Endometrial microvascular endothelial cells (primary cell): ENCODE results near the gene SPPL2A. TPM values are rescaled to one million over a fixed set of nuclear protein-coding genes. Genes with fewer than 3 reads are reported as not detected.
"Not testable (repeated sequence)": the region's sequence is repeated elsewhere in the genome, so short reads cannot be mapped to it uniquely, and the experiment has no call there.

ENCODE experiments used
- in situ Hi-C: cut with HindIII; loops from 2 replicates; pipeline ENCODE4 v1.10.0; 2017; ENCODE audit warnings: low sequenced_read_pairs, low pct_unique_long_range_greater_than_20kb; ENCODE audit errors: inconsistent ontology term
- total RNA-seq: library from RNA; depleted of rRNA; stranded (reverse); fragments of >200 nt; gene quantifications from one replicate; pipeline ENCODE4 v1.2.3, GENCODE V29; 2015; ENCODE audit errors: inconsistent ontology term

SPPL2A gene
- total RNA-seq, 1 donor from 2014 or later: 90.2 TPM

GRCh38 chr15:50702762-50703334 lies 62.7 kb downstream of the SPPL2A start:
- in situ Hi-C loops: no loop called here

- in situ Hi-C loops: no loop called here
Measured at GRCh38 chr15:50698101-50698500, 67.4 kb downstream of the SPPL2A start.

- in situ Hi-C loops: no loop called here
Measured at GRCh38 chr15:50697109-50697797, 68.3 kb downstream of the SPPL2A start.

- in situ Hi-C loops: not testable (repeated sequence)
Measured at GRCh38 chr15:50694634-50695165, 70.8 kb downstream of the SPPL2A start.

GRCh38 chr15:50687302-50687902 lies 78.1 kb downstream of the SPPL2A start:
- in situ Hi-C loops: no loop called here

GRCh38 chr15:50686469-50687301 lies 78.8 kb downstream of the SPPL2A start, which contains the start of gene TRPM7:
Gene TRPM7 (minus strand): TSS chr15:50686797. CDS start chr15:50686533, 264 bp downstream.
- in situ Hi-C loops: no loop called here

- in situ Hi-C loops: no loop called here
Measured at GRCh38 chr15:50685976-50686468, 79.5 kb downstream of the SPPL2A start.

- in situ Hi-C loops: no loop called here
Measured at GRCh38 chr15:50685191-50685975, 80.1 kb downstream of the SPPL2A start.

GRCh38 chr15:50681467-50681866 lies 84.0 kb downstream of the SPPL2A start:
- in situ Hi-C loops: no loop called here

- in situ Hi-C loops: no loop called here
Measured at GRCh38 chr15:50676799-50677483, 88.6 kb downstream of the SPPL2A start.

- in situ Hi-C loops: no loop called here
Measured at GRCh38 chr15:50675535-50676144, 89.9 kb downstream of the SPPL2A start.

GRCh38 chr15:50670115-50670514 lies 95.4 kb downstream of the SPPL2A start:
- in situ Hi-C loops: no loop called here

- in situ Hi-C loops: no loop called here
Measured at GRCh38 chr15:50669611-50670010, 95.9 kb downstream of the SPPL2A start.

GRCh38 chr15:50665938-50666337 lies 99.6 kb downstream of the SPPL2A start:
- in situ Hi-C loops: no loop called here

- in situ Hi-C loops: no loop called here
Measured at GRCh38 chr15:50655555-50655954, 110.0 kb downstream of the SPPL2A start.

GRCh38 chr15:50653156-50653743 lies 112.3 kb downstream of the SPPL2A start:
- in situ Hi-C loops: no loop called here

- in situ Hi-C loops: no loop called here
Measured at GRCh38 chr15:50652671-50653070, 112.8 kb downstream of the SPPL2A start.
